Suprapubic skin (tissue), 4 donors: ENCODE measurements around the gene PRSS56. TPM values are rescaled to one million over a fixed set of nuclear protein-coding genes. Genes with fewer than 3 reads are reported as not detected.

Source experiments
- DNase-seq, 2 donors: peaks; one replicate each; pipeline ENCODE4 v3.0.0-alpha.2; 2019; ENCODE audit warnings: low spot score in 2 of 2
- H3K27ac ChIP-seq: fragments of 200-600 bp; sonication (generic); one replicate; pipeline ENCODE4 v1.5.1; 2019
- H3K27me3 ChIP-seq: fragments of 200-600 bp; sonication (generic); one replicate; pipeline ENCODE4 v1.5.1; 2019
- H3K36me3 ChIP-seq: fragments of 200-600 bp; sonication (generic); one replicate; pipeline ENCODE4 v1.5.1; 2019
- H3K4me1 ChIP-seq: fragments of 200-600 bp; sonication (generic); one replicate; pipeline ENCODE4 v1.5.1; 2019
- H3K4me3 ChIP-seq: fragments of 200-600 bp; sonication (generic); one replicate; pipeline ENCODE4 v1.5.1; 2019; ENCODE audit warnings: mild to moderate bottlenecking
- H3K9me3 ChIP-seq: fragments of 200-600 bp; sonication (generic); one replicate; pipeline ENCODE4 v1.5.1; 2019
- CTCF ChIP-seq, 2 donors: fragments of 200-600 bp in 1 of 2; fragments of 450-650 bp in 1 of 2; sonication (generic) in 1 of 2; IDR thresholded peaks; one replicate each; pipeline ENCODE4 v1.5.1; 2016 to 2019; ENCODE audit warnings: antibody characterized with exemption in 2 of 2, mild to moderate bottlenecking in 1 of 2, moderate library complexity in 1 of 2
- EP300 ChIP-seq: sonication (generic); formaldehyde crosslinking; IDR thresholded peaks from one replicate; pipeline ENCODE4 v1.6.1; 2017; ENCODE audit warnings: antibody characterized with exemption
- POLR2A ChIP-seq, 2 donors: fragments of 450-650 bp; IDR thresholded peaks; one replicate each; pipeline ENCODE4 v1.6.1; 2017; ENCODE audit warnings: antibody characterized with exemption in 2 of 2, mild to moderate bottlenecking in 2 of 2, moderate library complexity in 2 of 2
- POLR2AphosphoS5 ChIP-seq, 3 donors: sonication (generic); formaldehyde crosslinking; IDR thresholded peaks; one replicate each; pipeline ENCODE4 v1.6.1; 2017; ENCODE audit warnings: antibody characterized with exemption in 3 of 3
- WGBS: methylation state at CpG from one replicate; pipeline ENCODE4 v1.1.5; 2018; 5-methylcytosine and 5-hydroxymethylcytosine counted together
- total RNA-seq, 4 donors: library from RNA; depleted of rRNA; stranded (reverse); fragments of >200 nt; gene quantifications; one replicate each; pipeline ENCODE4 v1.1.0, GENCODE V29; 2016

The PRSS56 gene
- total RNA-seq, 4 donors from 2014 or later = not detected

- H3K4me3 ChIP-seq = no peak overlapping the region
- H3K36me3 ChIP-seq = no peaks in the 10 kb centered on the region
- DNase-seq = peak in 1 of 2 donors; percentile 64
- H3K27me3 ChIP-seq = peaks cover 36% of the 10 kb centered on the region
- H3K27ac ChIP-seq = no peak overlapping the region
- H3K4me1 ChIP-seq = peaks cover 8% of the 10 kb centered on the region
- TF ChIP-seq CTCF (IDR thresholded peaks at IDR 0.05) (no peak), POLR2AphosphoS5 (IDR thresholded peaks at IDR 0.05) (no peak), POLR2A (IDR thresholded peaks at IDR 0.05) (no peak), EP300 (no peak)
- H3K9me3 ChIP-seq = no peaks in the 10 kb centered on the region
- WGBS = 62% methylated on average over 19 of the region's 19 CpGs
Measured at GRCh38 chr2:232541195-232541960, 21.2 kb downstream of the PRSS56 start.

GRCh38 chr2:232541961-232542714, 21.9 kb downstream of the PRSS56 start:
- Histone ChIP-seq H3K4me3 (no peak overlapping the region), H3K4me1 (peaks cover 6% of the 10 kb centered on the region), H3K27me3 (peaks cover 32% of the 10 kb centered on the region), H3K27ac (no peak overlapping the region), H3K9me3 (no peaks in the 10 kb centered on the region), H3K36me3 (peaks cover 3% of the 10 kb centered on the region)
- TF ChIP-seq CTCF (IDR thresholded peaks at IDR 0.05) (no peak), POLR2A (IDR thresholded peaks at IDR 0.05) (no peak), EP300 (no peak), POLR2AphosphoS5 (IDR thresholded peaks at IDR 0.05) (no peak)
- WGBS = 72% methylated on average over 9 of the region's 9 CpGs
- DNase-seq = peak in 1 of 2 donors; percentile 52

- H3K27ac ChIP-seq = no peak overlapping the region
- peak in 1 of 2 donors; percentile 70 for DNase-seq
- H3K27me3 ChIP-seq = peaks cover 26% of the 10 kb centered on the region
- peaks cover 5% of the 10 kb centered on the region for H3K4me1 ChIP-seq
- no peak overlapping the region for H3K4me3 ChIP-seq
- H3K36me3 ChIP-seq = peaks cover 3% of the 10 kb centered on the region
- 84% methylated on average over 7 of the region's 20 CpGs for WGBS
- TF ChIP-seq EP300 (no peak), POLR2AphosphoS5 (IDR thresholded peaks at IDR 0.05) (no peak)
- H3K9me3 ChIP-seq = no peaks in the 10 kb centered on the region
Measured at GRCh38 chr2:232542715-232543467, 22.7 kb downstream of the PRSS56 start.

- 91% methylated on average over 14 of the region's 14 CpGs for WGBS
- Histone ChIP-seq H3K36me3 (peaks cover 3% of the 10 kb centered on the region), H3K27ac (no peak overlapping the region), H3K4me1 (peaks cover 5% of the 10 kb centered on the region), H3K27me3 (peaks cover 23% of the 10 kb centered on the region), H3K4me3 (no peak overlapping the region), H3K9me3 (no peaks in the 10 kb centered on the region)
- TF ChIP-seq EP300 = no peak
- no peak for TF ChIP-seq POLR2A (IDR thresholded peaks at IDR 0.05)
- TF ChIP-seq CTCF (IDR thresholded peaks at IDR 0.05) = no peak
- TF ChIP-seq POLR2AphosphoS5 (IDR thresholded peaks at IDR 0.05) = no peak
- no peak for DNase-seq
Measured at GRCh38 chr2:232543491-232543890, 23.3 kb downstream of the PRSS56 start.

- H3K4me1 ChIP-seq = peaks cover 5% of the 10 kb centered on the region
- TF ChIP-seq EP300 (no peak), POLR2AphosphoS5 (IDR thresholded peaks at IDR 0.05) (no peak), POLR2A (IDR thresholded peaks at IDR 0.05) (no peak), CTCF (IDR thresholded peaks at IDR 0.05) (no peak)
- H3K9me3 ChIP-seq = no peaks in the 10 kb centered on the region
- peak in 1 of 2 donors; percentile 68 for DNase-seq
- H3K27ac ChIP-seq = no peak overlapping the region
- H3K27me3 ChIP-seq = peaks cover 17% of the 10 kb centered on the region
- no peak overlapping the region for H3K4me3 ChIP-seq
- H3K36me3 ChIP-seq = peaks cover 3% of the 10 kb centered on the region
- WGBS = 97% methylated on average over 8 of the region's 19 CpGs
Measured at GRCh38 chr2:232543928-232544631, 23.9 kb downstream of the PRSS56 start.
